K562 (cell line): ENCODE data around the gene FCHO1. TPM values are rescaled to one million over a fixed set of nuclear protein-coding genes. Genes with fewer than 3 reads are reported as not detected.

Experiments used
- ATAC-seq: fragments of 200-7000 bp; cut with Tn5 transposase; 3 replicates; pipeline ENCODE4 v1.9.1; 2020; ENCODE audit warnings: moderate library complexity
- BruUV-seq: library from RNA; stranded (reverse); fragments of 400-500 nt; replicated peaks from 2 replicates; lab custom pipeline; 2021; lab: Mats Ljungman, UMichigan
- CTCF ChIA-PET: fragments of 300-600 bp; formaldehyde crosslinking; extraction: SDS; loops from one replicate; lab custom pipeline; 2021; ENCODE audit warnings: low intra/inter-chr PET ratio; lab: Yijun Ruan, JAX
- POLR2A ChIA-PET: fragments of 300-600, 350-650 bp; sonication (Branson Sonifier 250); formaldehyde crosslinking; extraction: SDS; loops from one replicate; lab custom pipeline; 2021; ENCODE audit warnings: antibody characterized with exemption, inconsistent platforms; lab: Yijun Ruan, JAX
- DNase-seq, 4 experiments: peaks; one replicate each; pipeline versions ENCODE4 v3.0.0 to v3.0.0-alpha.2; 2011 to 2018; ENCODE audit warnings: low spot score in 3 of 4, mixed read lengths in 3 of 4; ENCODE audit errors: extremely low read depth in 1 of 4
- FAIRE-seq: peaks from 2 replicates; lab custom pipeline; 2011; peaks lifted over from hg19 to GRCh38; lab: Jason Lieb, UNC
- H2AFZ ChIP-seq: 2 replicates; pipeline ENCODE4 v1.6.0; 2011; ENCODE audit warnings: low read depth, low read length, control low read depth, inconsistent platforms
- H3K27ac ChIP-seq: fragments of 200-600 bp; 3 replicates; pipeline ENCODE4 v1.8.0; 2011; ENCODE audit warnings: low read depth, mild to moderate bottlenecking, control low read depth, inconsistent platforms, low read length, moderate library complexity, mixed read lengths; ENCODE audit errors: extremely low read depth
- H3K27me3 ChIP-seq, 2 experiments: fragments of 300-600 bp in 1 of 2; 2 replicates in 1 of 2; 3 replicates in 1 of 2; pipeline versions ENCODE4 v1.6.0 to v1.8.0; 2011; ENCODE audit warnings: inconsistent platforms in 2 of 2, low read length in 2 of 2, mild to moderate bottlenecking in 1 of 2, mixed read lengths in 1 of 2, moderate library complexity in 1 of 2; ENCODE audit not compliant: control insufficient read depth in 2 of 2, insufficient read depth in 2 of 2
- H3K36me3 ChIP-seq: fragments of 300-600 bp; 3 replicates; pipeline ENCODE4 v1.8.0; 2011; ENCODE audit warnings: mild to moderate bottlenecking, low read length, inconsistent platforms; ENCODE audit not compliant: control insufficient read depth, insufficient read depth
- H3K4me1 ChIP-seq, 2 experiments: fragments of 200-600 bp in 1 of 2; replicated peaks in 1 of 2; 2 replicates in 1 of 2; 3 replicates in 1 of 2; pipeline versions ENCODE4 v1.5.1 to v1.8.0; 2011; ENCODE audit warnings: inconsistent platforms in 2 of 2, low read length in 2 of 2, mild to moderate bottlenecking in 1 of 2, mixed read lengths in 1 of 2, moderate library complexity in 1 of 2; ENCODE audit not compliant: control insufficient read depth in 2 of 2, insufficient read depth in 2 of 2
- H3K4me2 ChIP-seq: 2 replicates; pipeline ENCODE4 v1.6.1; 2011; ENCODE audit warnings: low read length, control low read depth, inconsistent platforms, mixed read lengths; ENCODE audit not compliant: insufficient read depth
- H3K4me3 ChIP-seq: fragments of 200-600 bp; sonication (generic), shearing (Covaris generic); 2 replicates; pipeline ENCODE4 v1.5.1; 2016; ENCODE audit warnings: control low read depth, inconsistent platforms
- H3K79me2 ChIP-seq: fragments of 200-600 bp; 3 replicates; pipeline ENCODE4 v1.8.0; 2011; ENCODE audit warnings: low read length, inconsistent platforms; ENCODE audit not compliant: control insufficient read depth, insufficient read depth
- H3K9ac ChIP-seq, 2 experiments: 2 replicates each; pipeline versions ENCODE4 v1.6.0 to v1.6.1; 2011; ENCODE audit warnings: low read depth in 2 of 2, low read length in 2 of 2, control low read depth in 1 of 2, inconsistent platforms in 1 of 2, mild to moderate bottlenecking in 1 of 2, mixed read lengths in 1 of 2; ENCODE audit not compliant: insufficient read depth in 1 of 2
- H3K9me1 ChIP-seq: one replicate; pipeline ENCODE4 v1.6.0; 2011; ENCODE audit warnings: inconsistent platforms, mild to moderate bottlenecking, low read length, moderate library complexity; ENCODE audit not compliant: control insufficient read depth, insufficient read depth
- H3K9me3 ChIP-seq: replicated peaks from 2 replicates; pipeline ENCODE4 v1.5.1; 2011; ENCODE audit warnings: low read depth, low read length, inconsistent platforms; ENCODE audit not compliant: control insufficient read depth, insufficient read depth
- H4K20me1 ChIP-seq: replicated peaks from 2 replicates; pipeline ENCODE4 v1.6.1; 2011; ENCODE audit warnings: low read length, inconsistent platforms, mixed read lengths; ENCODE audit not compliant: control insufficient read depth, insufficient read depth
- CBX5 ChIP-seq: IDR thresholded peaks from 2 replicates; pipeline ENCODE4 v1.6.1; 2014; ENCODE audit warnings: low read depth, borderline replicate concordance
- DACH1 ChIP-seq: fragments of 450-650 bp; IDR thresholded peaks from 2 replicates; pipeline ENCODE4 v1.6.1; 2018; ENCODE audit not compliant: partially characterized antibody
- ELF1 ChIP-seq: fragments of 200-800 bp; sonication (Bioruptor generic); IDR thresholded peaks from 2 replicates; pipeline ENCODE4 v1.6.1; 2016; ENCODE audit warnings: missing genetic modification characterization, missing compliant biosample characterization
- ZNF408 ChIP-seq: fragments of 250-450 bp; sonication (Bioruptor Pico); IDR thresholded peaks from 2 replicates; pipeline ENCODE4 v1.4.0; 2020; ENCODE audit warnings: low read depth, mild to moderate bottlenecking, moderate library complexity
- WGBS: fragments of 100-300 bp; shearing (Covaris generic); methylation state at CpG from one replicate; pipeline ENCODE4 v1.1.6; 2016; ENCODE audit warnings: low coverage, mixed read lengths; ENCODE audit not compliant: insufficient coverage; ENCODE audit errors: missing lambda C conversion rate; 5-methylcytosine and 5-hydroxymethylcytosine counted together
- in situ Hi-C: fragments of 300-500 bp; cut with MboI; formaldehyde crosslinking; loops from 4 replicates; pipeline ENCODE4 v1.15.0; 2018; ENCODE audit warnings: inconsistent platforms, mixed read lengths
- intact Hi-C: fragments of 100-400 bp; cut with micrococcal nuclease; formaldehyde crosslinking; loops from 2 replicates; pipeline ENCODE4 v1.14.2; 2022
- polyA plus RNA-seq, 8 experiments: library from polyadenylated mRNA; depleted of rRNA in 4 of 8; stranded (reverse) in 5 of 8; unstranded in 3 of 8; fragments of >200 nt; fragmentation: Nextera tagmentation in 2 of 8; fragmentation: Illumina TruSeq in 1 of 8; extraction: Ambion mirVana in 2 of 8; extraction: Trizol in 1 of 8; gene quantifications; 2 replicates each; pipeline versions ENCODE4 v1.2.1 to v1.2.3, GENCODE V29; 2011 to 2014; ENCODE audit warnings: inconsistent platforms in 1 of 8, missing spikeins in 1 of 8
- total RNA-seq, 7 experiments: library from RNA; depleted of rRNA in 6 of 7; stranded (reverse); fragments of >200 nt in 6 of 7; fragmentation: Illumina TruSeq in 2 of 7; extraction: Trizol in 2 of 7; gene quantifications; 2 replicates each; pipeline versions ENCODE4 v1.2.1 to v1.2.3, GENCODE V29; 2011 to 2021; ENCODE audit warnings: low replicate concordance in 1 of 7
- TF ChIP-seq, protein P1 (sequence below): fragments of 250-450 bp; sonication (Bioruptor Pico); IDR thresholded peaks from 2 replicates; pipeline ENCODE4 v1.8.0; 2021; ENCODE audit warnings: moderate library complexity, mild to moderate bottlenecking, inconsistent platforms

FCHO1 gene
- total and polyA plus RNA-seq, 9 of the 15 experiments (the other 6 are each of a cell fraction or from before 2014, with no cell fraction given): 0.21 to 58.9 (median 18.3) TPM

DNA sequence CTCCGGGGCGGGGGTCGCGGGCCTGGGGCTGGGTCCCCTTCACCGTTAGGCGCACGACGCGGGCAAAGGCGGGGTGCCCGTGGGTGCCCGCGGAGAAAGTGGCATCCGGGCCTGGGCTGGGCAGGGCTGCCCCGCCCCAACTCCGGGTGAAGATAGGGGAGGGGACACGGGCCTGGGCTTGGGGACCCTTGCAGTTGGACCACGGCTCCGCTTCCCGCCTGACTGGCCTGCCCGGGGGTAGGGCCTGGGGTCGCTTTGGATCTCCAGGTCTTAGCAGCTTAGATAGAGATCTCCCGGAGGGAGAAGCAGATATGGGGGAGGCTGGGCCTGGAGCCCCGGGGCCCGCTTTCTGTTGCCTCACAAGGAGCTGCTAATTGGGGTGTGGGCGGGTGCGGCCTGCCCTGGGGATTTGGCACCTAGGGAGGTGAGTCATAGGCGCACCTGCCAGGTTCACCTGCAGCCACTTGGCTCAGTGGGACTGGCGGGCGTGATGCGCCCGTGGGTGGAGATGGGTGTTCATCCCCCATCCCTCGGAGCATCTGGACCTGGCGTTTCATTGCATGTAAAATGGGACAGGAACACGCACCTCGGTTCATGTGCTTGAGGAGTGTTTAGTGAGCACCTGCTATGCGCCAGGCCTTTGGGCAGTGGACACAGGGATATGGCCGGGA is 31.4 kb upstream of the FCHO1 start (continued):
- TF ChIP-seq ZNF408 (CRISPR knock-in tag) (no peak), ELF1 (no peak)
- TF ChIP-seq, protein P1, sequence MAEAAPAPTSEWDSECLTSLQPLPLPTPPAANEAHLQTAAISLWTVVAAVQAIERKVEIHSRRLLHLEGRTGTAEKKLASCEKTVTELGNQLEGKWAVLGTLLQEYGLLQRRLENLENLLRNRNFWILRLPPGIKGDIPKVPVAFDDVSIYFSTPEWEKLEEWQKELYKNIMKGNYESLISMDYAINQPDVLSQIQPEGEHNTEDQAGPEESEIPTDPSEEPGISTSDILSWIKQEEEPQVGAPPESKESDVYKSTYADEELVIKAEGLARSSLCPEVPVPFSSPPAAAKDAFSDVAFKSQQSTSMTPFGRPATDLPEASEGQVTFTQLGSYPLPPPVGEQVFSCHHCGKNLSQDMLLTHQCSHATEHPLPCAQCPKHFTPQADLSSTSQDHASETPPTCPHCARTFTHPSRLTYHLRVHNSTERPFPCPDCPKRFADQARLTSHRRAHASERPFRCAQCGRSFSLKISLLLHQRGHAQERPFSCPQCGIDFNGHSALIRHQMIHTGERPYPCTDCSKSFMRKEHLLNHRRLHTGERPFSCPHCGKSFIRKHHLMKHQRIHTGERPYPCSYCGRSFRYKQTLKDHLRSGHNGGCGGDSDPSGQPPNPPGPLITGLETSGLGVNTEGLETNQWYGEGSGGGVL: no peak

GRCh38 chr19:17720440-17720839 is 30.8 kb upstream of the FCHO1 start:
- Histone ChIP-seq H3K27ac (no peak overlapping the region; the same call in 2 of the 3 replicates), H3K9me1 (no peaks in the 10 kb centered on the region), H3K9me3 (no peaks in the 10 kb centered on the region), H3K36me3 (peaks cover 38% of the 10 kb centered on the region; the same call in 2 of the 3 replicates), H3K4me2 (peak overlapping the region; percentile 90), H2AFZ (no peak overlapping the region), H3K4me1 (peaks cover 27 to 43% of the 10 kb centered on the region in 2 experiments; a peak in 4 of 5 replicates), H3K4me3 (peak overlapping the region; percentile 87), H3K27me3 (no peaks in the 10 kb centered on the region), H3K79me2 (peaks cover 26% of the 10 kb centered on the region), H3K9ac (peak overlapping the region; percentile 62 to 97; a peak in 3 of 4 replicates), H4K20me1 (peaks cover 9% of the 10 kb centered on the region; the same call in 1 of the 2 replicates)
- no peak for TF ChIP-seq CBX5
- peak; percentile 33 for TF ChIP-seq DACH1
- no TSS peak for BruUV-seq
- intact Hi-C loops (no loop called here), in situ Hi-C loops (no loop called here)
- 17% methylated on average over 6 of the region's 7 CpGs for WGBS
- CTCF ChIA-PET: no interaction called here
- ATAC-seq (no peak), DNase-seq (peak in 1 of 4 experiments; percentile 35), FAIRE-seq (no peak)
- POLR2A ChIA-PET: interaction anchor here (0.6 kb wide), 1 partner anchor 350 kb away, joined by 3 read pairs; no protein-coding TSS in a partner anchor
